Purkinje cell (primary cell): Measurements from ENCODE around the gene LINGO3. TPM values are rescaled to one million over a fixed set of nuclear protein-coding genes. Genes with fewer than 3 reads are reported as not detected.

Experiments
- polyA plus RNA-seq: library from polyadenylated mRNA; unstranded; fragments of >200 nt; fragmentation: Nextera tagmentation; gene quantifications from 2 replicates; pipeline ENCODE4 v1.2.1, GENCODE V29; 2014

Gene LINGO3
- polyA plus RNA-seq: 0.59 and 1.0 TPM in 2 replicates

GRCh38 chr19:2308114-2308556 lies at the start of gene LINGO3:
LINGO3 (minus strand) TSS chr19:2308154; CDS start chr19:2291776, 16,378 bp downstream.

DNA sequence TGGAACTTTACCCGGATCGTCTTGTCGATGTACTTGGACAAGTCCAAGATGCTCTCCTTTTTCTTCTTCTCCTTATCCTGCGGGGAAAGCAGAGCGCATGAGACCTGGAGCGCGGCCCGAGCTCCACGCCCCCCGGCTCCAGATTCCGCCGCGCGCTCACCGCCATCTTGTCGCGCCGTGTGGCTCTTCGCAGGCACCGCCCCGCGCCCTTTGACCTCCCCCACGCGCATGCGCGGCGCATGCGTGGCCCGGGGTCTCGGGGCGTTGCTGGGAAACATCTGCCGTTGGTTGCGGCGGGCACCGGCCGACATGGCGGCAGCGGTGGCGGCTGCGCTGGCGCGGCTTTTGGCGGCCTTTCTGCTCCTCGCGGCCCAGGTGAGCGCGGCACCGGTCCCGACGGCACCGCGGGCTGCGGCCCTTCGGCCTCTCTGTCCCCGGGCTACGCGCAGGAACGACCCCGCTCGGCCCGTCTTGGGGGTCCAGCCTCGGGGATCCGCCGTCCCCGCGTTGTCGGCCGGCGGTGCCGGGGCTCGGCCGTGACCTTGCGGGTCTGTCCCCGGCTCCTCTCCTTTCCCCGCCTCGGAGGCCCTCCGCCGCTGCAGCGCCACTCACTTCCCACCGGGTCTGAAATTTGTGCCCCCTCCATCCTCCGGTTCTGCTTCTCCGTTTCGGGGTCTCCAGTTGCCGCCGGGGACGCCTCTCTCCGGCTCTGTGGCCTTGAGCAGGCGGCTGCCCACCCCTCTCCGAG lies 20.6 kb upstream of the LINGO3 start, which contains the start of the genes LSM7 and SPPL2B:
Gene LSM7 (minus strand): TSS at position 186 of the 748 bp plus-strand sequence. CDS start 20 bp downstream, at position 166.
Gene SPPL2B (plus strand): TSS at position 284 of the 748 bp plus-strand sequence. CDS start 26 bp downstream, at position 310.

DNA sequence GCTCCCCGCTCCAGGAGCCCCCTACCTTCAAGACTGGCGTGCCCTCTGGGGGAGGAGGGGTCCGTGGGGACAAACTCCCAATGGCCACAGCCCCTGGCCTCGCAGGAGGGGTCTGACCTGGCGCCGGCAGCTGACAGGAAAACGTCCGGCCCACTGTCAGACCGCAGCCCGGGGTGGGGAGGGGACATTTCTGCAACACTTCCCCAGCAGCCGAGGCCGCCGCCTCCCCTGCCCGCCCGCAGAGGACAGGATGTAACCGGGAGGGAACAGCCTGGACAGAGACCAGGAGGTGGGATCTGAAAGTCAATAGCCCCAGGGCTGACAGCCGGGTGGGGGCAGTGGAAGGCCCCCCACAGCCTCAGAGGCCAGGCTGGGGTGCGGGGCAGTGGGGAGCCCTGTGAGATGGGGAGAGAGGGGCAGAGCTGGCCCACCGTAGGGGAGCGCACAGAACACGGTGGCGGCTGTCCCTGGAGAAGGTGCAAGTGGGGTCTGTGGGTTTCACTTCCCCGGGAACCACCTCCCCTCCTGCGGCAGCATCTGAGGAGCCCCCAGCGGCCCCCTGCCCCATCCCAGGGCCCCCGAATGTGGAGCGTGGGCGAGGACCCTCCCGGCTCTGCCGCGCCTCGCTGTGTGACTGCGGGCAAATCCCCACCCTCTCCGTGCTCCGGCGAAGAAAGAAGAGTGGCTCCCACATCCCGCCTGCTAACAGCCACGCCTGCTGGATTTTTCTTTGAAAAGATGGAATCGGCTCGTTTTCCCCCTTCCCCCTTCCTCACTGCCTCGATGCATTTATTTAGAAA lies 25.7 kb downstream of the LINGO3 start, which contains the start of gene PEAK3:
Gene PEAK3 (minus strand): TSS at position 114 of the 800 bp plus-strand sequence. CDS start 1,244 bp downstream, outside the sequence.

Other genes starting within 250 kb of the LINGO3 start
- 0.34 and 0.62 TPM in 2 replicates for gene MOB3A, start 211.8 kb downstream of the LINGO3 start, polyA plus RNA-seq
- gene IZUMO4, start 211.2 kb downstream of the LINGO3 start, polyA plus RNA-seq: not detected in 2 replicates
- 19.1 and 20.9 TPM in 2 replicates for gene AP3D1, start 156.6 kb downstream of the LINGO3 start, polyA plus RNA-seq
- gene DOT1L, start 144.2 kb downstream of the LINGO3 start, polyA plus RNA-seq: 0.28 and 0.39 TPM in 2 replicates
- gene PLEKHJ1, start 71.8 kb downstream of the LINGO3 start, polyA plus RNA-seq: 8.4 and 8.6 TPM in 2 replicates
- 0.16 and 0.43 TPM in 2 replicates for gene SF3A2, start 71.3 kb downstream of the LINGO3 start, polyA plus RNA-seq
- not detected in 2 replicates for gene AMH, start 58.8 kb downstream of the LINGO3 start, polyA plus RNA-seq
- not detected in 2 replicates for gene JSRP1, start 51.7 kb downstream of the LINGO3 start, polyA plus RNA-seq
- gene PEAK3, start 26.0 kb downstream of the LINGO3 start, polyA plus RNA-seq: not detected in 2 replicates
- 47.5 and 62.2 TPM in 2 replicates for gene LSM7, start 20.4 kb upstream of the LINGO3 start, polyA plus RNA-seq
- 2.0 and 3.0 TPM in 2 replicates for gene SPPL2B, start 20.5 kb upstream of the LINGO3 start, polyA plus RNA-seq
- gene TMPRSS9, start 52.1 kb upstream of the LINGO3 start, polyA plus RNA-seq: not detected in 2 replicates
- gene TIMM13, start 119.4 kb upstream of the LINGO3 start, polyA plus RNA-seq: 64.5 and 79.8 TPM in 2 replicates
- gene LMNB2, start 148.8 kb upstream of the LINGO3 start, polyA plus RNA-seq: 0.22 and 1.3 TPM in 2 replicates
- 0.35 TPM in 2 replicates for gene GADD45B, start 168.0 kb upstream of the LINGO3 start, polyA plus RNA-seq